ENCODE measurements around the gene MRPS18A.

DNA sequence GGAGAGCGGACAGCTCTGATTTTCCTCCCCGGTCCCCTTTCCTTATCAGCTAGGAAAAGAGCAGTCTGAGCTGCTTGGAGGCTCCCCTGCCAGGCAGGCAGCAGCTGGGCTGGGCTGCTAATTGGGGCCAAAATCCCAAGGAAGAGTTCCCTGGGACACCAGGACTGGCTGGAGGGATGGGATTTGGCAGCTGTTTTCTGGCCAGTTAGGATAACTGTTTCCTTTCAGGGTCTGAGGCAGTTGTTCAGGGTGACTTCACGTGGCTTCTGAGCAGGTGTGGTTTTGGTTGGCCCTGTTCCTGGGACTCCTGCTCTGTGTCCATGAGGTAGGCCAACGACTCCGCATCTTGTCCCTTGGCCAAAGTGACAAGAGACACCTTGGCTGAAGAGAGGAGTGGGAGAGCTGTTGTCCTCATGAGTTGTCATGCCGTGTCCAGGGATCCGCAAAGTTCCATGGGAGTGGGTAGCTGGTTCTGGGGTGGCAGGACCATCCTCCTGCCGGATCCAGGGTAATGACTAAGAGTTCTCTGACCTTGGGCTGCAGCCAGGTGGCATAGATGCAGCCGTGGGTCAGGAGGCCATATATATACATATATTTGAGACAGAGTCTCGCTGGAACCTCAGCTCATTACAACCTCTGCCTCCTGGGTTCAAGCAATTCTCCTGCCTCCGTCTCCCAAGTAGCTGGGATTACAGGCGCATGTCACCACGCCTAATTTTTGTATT lies 21.2 kb downstream of the MRPS18A start:
- TF ChIP-seq POLR2A (IDR thresholded peaks at IDR 0.05), result no peak
- TF ChIP-seq, protein P1, sequence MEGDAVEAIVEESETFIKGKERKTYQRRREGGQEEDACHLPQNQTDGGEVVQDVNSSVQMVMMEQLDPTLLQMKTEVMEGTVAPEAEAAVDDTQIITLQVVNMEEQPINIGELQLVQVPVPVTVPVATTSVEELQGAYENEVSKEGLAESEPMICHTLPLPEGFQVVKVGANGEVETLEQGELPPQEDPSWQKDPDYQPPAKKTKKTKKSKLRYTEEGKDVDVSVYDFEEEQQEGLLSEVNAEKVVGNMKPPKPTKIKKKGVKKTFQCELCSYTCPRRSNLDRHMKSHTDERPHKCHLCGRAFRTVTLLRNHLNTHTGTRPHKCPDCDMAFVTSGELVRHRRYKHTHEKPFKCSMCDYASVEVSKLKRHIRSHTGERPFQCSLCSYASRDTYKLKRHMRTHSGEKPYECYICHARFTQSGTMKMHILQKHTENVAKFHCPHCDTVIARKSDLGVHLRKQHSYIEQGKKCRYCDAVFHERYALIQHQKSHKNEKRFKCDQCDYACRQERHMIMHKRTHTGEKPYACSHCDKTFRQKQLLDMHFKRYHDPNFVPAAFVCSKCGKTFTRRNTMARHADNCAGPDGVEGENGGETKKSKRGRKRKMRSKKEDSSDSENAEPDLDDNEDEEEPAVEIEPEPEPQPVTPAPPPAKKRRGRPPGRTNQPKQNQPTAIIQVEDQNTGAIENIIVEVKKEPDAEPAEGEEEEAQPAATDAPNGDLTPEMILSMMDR (IDR thresholded peaks at IDR 0.05), result no peak

Measured in testis (tissue), 2 donors.